K562 (cell line): ENCODE data around the gene WDR62. TPM values are rescaled to one million over a fixed set of nuclear protein-coding genes. Genes with fewer than 3 reads are reported as not detected.

ENCODE experiments used
- ATAC-seq: fragments of 200-7000 bp; cut with Tn5 transposase; 3 replicates; pipeline ENCODE4 v1.9.1; 2020; ENCODE audit warnings: moderate library complexity
- BruUV-seq: library from RNA; stranded (reverse); fragments of 400-500 nt; replicated peaks from 2 replicates; lab custom pipeline; 2021; lab: Mats Ljungman, UMichigan
- CTCF ChIA-PET: fragments of 300-600 bp; formaldehyde crosslinking; extraction: SDS; loops from one replicate; lab custom pipeline; 2021; ENCODE audit warnings: low intra/inter-chr PET ratio; lab: Yijun Ruan, JAX
- POLR2A ChIA-PET: fragments of 300-600, 350-650 bp; sonication (Branson Sonifier 250); formaldehyde crosslinking; extraction: SDS; loops from one replicate; lab custom pipeline; 2021; ENCODE audit warnings: antibody characterized with exemption, inconsistent platforms; lab: Yijun Ruan, JAX
- DNase-seq, 4 experiments: peaks; one replicate each; pipeline versions ENCODE4 v3.0.0 to v3.0.0-alpha.2; 2011 to 2018; ENCODE audit warnings: low spot score in 3 of 4, mixed read lengths in 3 of 4; ENCODE audit errors: extremely low read depth in 1 of 4
- FAIRE-seq: peaks from 2 replicates; lab custom pipeline; 2011; peaks lifted over from hg19 to GRCh38; lab: Jason Lieb, UNC
- H2AFZ ChIP-seq: 2 replicates; pipeline ENCODE4 v1.6.0; 2011; ENCODE audit warnings: low read depth, low read length, control low read depth, inconsistent platforms
- H3K27ac ChIP-seq: fragments of 200-600 bp; 3 replicates; pipeline ENCODE4 v1.8.0; 2011; ENCODE audit warnings: low read depth, mild to moderate bottlenecking, control low read depth, inconsistent platforms, low read length, moderate library complexity, mixed read lengths; ENCODE audit errors: extremely low read depth
- H3K27me3 ChIP-seq, 2 experiments: fragments of 300-600 bp in 1 of 2; 2 replicates in 1 of 2; 3 replicates in 1 of 2; pipeline versions ENCODE4 v1.6.0 to v1.8.0; 2011; ENCODE audit warnings: inconsistent platforms in 2 of 2, low read length in 2 of 2, mild to moderate bottlenecking in 1 of 2, mixed read lengths in 1 of 2, moderate library complexity in 1 of 2; ENCODE audit not compliant: control insufficient read depth in 2 of 2, insufficient read depth in 2 of 2
- H3K36me3 ChIP-seq: fragments of 300-600 bp; 3 replicates; pipeline ENCODE4 v1.8.0; 2011; ENCODE audit warnings: mild to moderate bottlenecking, low read length, inconsistent platforms; ENCODE audit not compliant: control insufficient read depth, insufficient read depth
- H3K4me1 ChIP-seq, 2 experiments: fragments of 200-600 bp in 1 of 2; replicated peaks in 1 of 2; 2 replicates in 1 of 2; 3 replicates in 1 of 2; pipeline versions ENCODE4 v1.5.1 to v1.8.0; 2011; ENCODE audit warnings: inconsistent platforms in 2 of 2, low read length in 2 of 2, mild to moderate bottlenecking in 1 of 2, mixed read lengths in 1 of 2, moderate library complexity in 1 of 2; ENCODE audit not compliant: control insufficient read depth in 2 of 2, insufficient read depth in 2 of 2
- H3K4me2 ChIP-seq: 2 replicates; pipeline ENCODE4 v1.6.1; 2011; ENCODE audit warnings: low read length, control low read depth, inconsistent platforms, mixed read lengths; ENCODE audit not compliant: insufficient read depth
- H3K4me3 ChIP-seq: fragments of 200-600 bp; sonication (generic), shearing (Covaris generic); 2 replicates; pipeline ENCODE4 v1.5.1; 2016; ENCODE audit warnings: control low read depth, inconsistent platforms
- H3K79me2 ChIP-seq: fragments of 200-600 bp; 3 replicates; pipeline ENCODE4 v1.8.0; 2011; ENCODE audit warnings: low read length, inconsistent platforms; ENCODE audit not compliant: control insufficient read depth, insufficient read depth
- H3K9ac ChIP-seq, 2 experiments: 2 replicates each; pipeline versions ENCODE4 v1.6.0 to v1.6.1; 2011; ENCODE audit warnings: low read depth in 2 of 2, low read length in 2 of 2, control low read depth in 1 of 2, inconsistent platforms in 1 of 2, mild to moderate bottlenecking in 1 of 2, mixed read lengths in 1 of 2; ENCODE audit not compliant: insufficient read depth in 1 of 2
- H3K9me1 ChIP-seq: one replicate; pipeline ENCODE4 v1.6.0; 2011; ENCODE audit warnings: inconsistent platforms, mild to moderate bottlenecking, low read length, moderate library complexity; ENCODE audit not compliant: control insufficient read depth, insufficient read depth
- H3K9me3 ChIP-seq: replicated peaks from 2 replicates; pipeline ENCODE4 v1.5.1; 2011; ENCODE audit warnings: low read depth, low read length, inconsistent platforms; ENCODE audit not compliant: control insufficient read depth, insufficient read depth
- H4K20me1 ChIP-seq: replicated peaks from 2 replicates; pipeline ENCODE4 v1.6.1; 2011; ENCODE audit warnings: low read length, inconsistent platforms, mixed read lengths; ENCODE audit not compliant: control insufficient read depth, insufficient read depth
- ARNT ChIP-seq, 2 experiments: fragments of 450-650 bp; IDR thresholded peaks; 2 replicates each; pipeline ENCODE4 v1.6.1; 2016; ENCODE audit warnings: mild to moderate bottlenecking in 1 of 2
- PRPF4 ChIP-seq: fragments of 200-400 bp; formaldehyde crosslinking; IDR thresholded peaks from one replicate; pipeline ENCODE4 v1.6.1; 2017; ENCODE audit warnings: low read length, low read depth, mild to moderate bottlenecking; ENCODE audit not compliant: insufficient read depth, poor library complexity, severe bottlenecking
- RBM14 ChIP-seq: fragments of 200-400 bp; formaldehyde crosslinking; IDR thresholded peaks from 2 replicates; pipeline ENCODE4 v1.6.1; 2018; ENCODE audit warnings: low read depth, mild to moderate bottlenecking, low read length, moderate library complexity, borderline replicate concordance; ENCODE audit not compliant: insufficient read depth
- RBM25 ChIP-seq: fragments of 200-400 bp; formaldehyde crosslinking; IDR thresholded peaks from 2 replicates; pipeline ENCODE4 v1.6.1; 2018; ENCODE audit warnings: low read length, low read depth, moderate library complexity; ENCODE audit not compliant: severe bottlenecking
- WGBS: fragments of 100-300 bp; shearing (Covaris generic); methylation state at CpG from one replicate; pipeline ENCODE4 v1.1.6; 2016; ENCODE audit warnings: low coverage, mixed read lengths; ENCODE audit not compliant: insufficient coverage; ENCODE audit errors: missing lambda C conversion rate; 5-methylcytosine and 5-hydroxymethylcytosine counted together
- in situ Hi-C: fragments of 300-500 bp; cut with MboI; formaldehyde crosslinking; loops from 4 replicates; pipeline ENCODE4 v1.15.0; 2018; ENCODE audit warnings: inconsistent platforms, mixed read lengths
- intact Hi-C: fragments of 100-400 bp; cut with micrococcal nuclease; formaldehyde crosslinking; loops from 2 replicates; pipeline ENCODE4 v1.14.2; 2022
- polyA plus RNA-seq, 8 experiments: library from polyadenylated mRNA; depleted of rRNA in 4 of 8; stranded (reverse) in 5 of 8; unstranded in 3 of 8; fragments of >200 nt; fragmentation: Nextera tagmentation in 2 of 8; fragmentation: Illumina TruSeq in 1 of 8; extraction: Ambion mirVana in 2 of 8; extraction: Trizol in 1 of 8; gene quantifications; 2 replicates each; pipeline versions ENCODE4 v1.2.1 to v1.2.3, GENCODE V29; 2011 to 2014; ENCODE audit warnings: inconsistent platforms in 1 of 8, missing spikeins in 1 of 8
- total RNA-seq, 7 experiments: library from RNA; depleted of rRNA in 6 of 7; stranded (reverse); fragments of >200 nt in 6 of 7; fragmentation: Illumina TruSeq in 2 of 7; extraction: Trizol in 2 of 7; gene quantifications; 2 replicates each; pipeline versions ENCODE4 v1.2.1 to v1.2.3, GENCODE V29; 2011 to 2021; ENCODE audit warnings: low replicate concordance in 1 of 7

Gene WDR62
- total and polyA plus RNA-seq, 9 of the 15 experiments (the other 6 are each of a cell fraction or from before 2014, with no cell fraction given), result 0.35 to 32.8 (median 14.4) TPM

- Histone ChIP-seq H4K20me1 (no peaks in the 10 kb centered on the region), H3K9me3 (no peaks in the 10 kb centered on the region)
- no peak for ATAC-seq
- no peak for TF ChIP-seq ARNT (IDR thresholded peaks at IDR 0.05)
- TF ChIP-seq PRPF4, result no peak
- TF ChIP-seq RBM25, result peak; percentile 66
- TF ChIP-seq RBM14, result no peak
- TF ChIP-seq, all 486 proteins: peak for 1
- POLR2A ChIA-PET, result interaction anchor here (1.2 kb wide), 1 partner anchor 16 kb away, joined by 6 read pairs; the partner anchor contains the start of gene ALKBH6
- 91% methylated on average over 6 of the region's 8 CpGs for WGBS
- DNase-seq (no peak), FAIRE-seq (no peak)
- no peak overlapping the region for H2AFZ ChIP-seq
- H3K36me3 ChIP-seq, result peaks cover 33% of the 10 kb centered on the region; the same call in 2 of the 3 replicates
- H3K9ac ChIP-seq, result no peak overlapping the region
- CTCF ChIA-PET, result no interaction called here
- no TSS peak for BruUV-seq
- no peak overlapping the region for H3K4me3 ChIP-seq
- intact Hi-C loops (no loop called here), in situ Hi-C loops (no loop called here)
- H3K9me1 ChIP-seq, result peaks cover 3% of the 10 kb centered on the region
- no peak overlapping the region for H3K27ac ChIP-seq
- H3K79me2 ChIP-seq, result no peaks in the 10 kb centered on the region
- no peaks in the 10 kb centered on the region for H3K27me3 ChIP-seq
- H3K4me2 ChIP-seq, result no peak overlapping the region
- peaks cover 8 to 16% of the 10 kb centered on the region in 2 experiments; a peak in 4 of 5 replicates for H3K4me1 ChIP-seq
Measured at GRCh38 chr19:36030264-36031148, 24.2 kb upstream of the WDR62 start.
